ENCODE data around the gene KCNA3. TPM values are rescaled to one million over a fixed set of nuclear protein-coding genes. Genes with fewer than 3 reads are reported as not detected.

KCNA3 gene
- total and polyA plus RNA-seq, 2 of the 8 experiments (the other 6 are each of a cell fraction or from before 2014, with no cell fraction given): 0.95 to 1.1 TPM

DNA sequence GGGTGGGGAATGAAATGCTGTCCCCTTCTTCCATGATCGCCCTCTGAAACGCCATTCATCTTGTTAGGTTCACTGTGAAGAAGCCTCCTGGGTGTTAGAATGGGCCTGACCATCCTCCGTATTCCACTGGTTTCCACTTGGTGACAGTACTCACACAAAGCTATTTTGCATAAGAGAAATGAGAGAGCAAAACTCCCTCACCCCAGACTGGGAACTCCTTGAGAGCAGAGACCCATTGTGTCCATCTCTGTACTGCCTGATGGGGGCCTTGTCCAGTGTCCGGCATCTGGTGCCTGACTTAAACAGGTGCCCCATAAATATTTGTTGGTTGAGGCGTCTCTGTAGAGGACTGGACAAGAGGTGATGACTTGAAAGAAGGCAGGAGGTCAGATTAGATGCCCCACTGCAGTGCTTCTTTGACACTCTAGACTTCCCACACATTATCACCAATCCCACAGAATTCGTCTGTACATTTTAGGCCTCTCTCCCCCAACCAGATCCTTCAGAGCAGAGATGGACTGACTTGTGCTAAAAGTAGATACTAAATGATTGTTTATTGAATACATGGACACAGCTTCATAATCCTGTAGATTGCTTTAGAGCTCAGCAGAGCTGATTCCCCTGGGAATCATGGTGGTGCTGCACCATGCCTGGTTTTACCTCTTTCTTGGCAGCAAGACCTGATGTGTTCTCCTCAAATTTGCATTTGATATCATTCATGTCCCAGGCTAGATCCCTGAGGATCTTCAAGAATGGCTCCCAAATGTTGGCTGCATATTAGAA is 46.2 kb downstream of the KCNA3 start:
- Histone ChIP-seq H3K56ac (replicated peaks; ENCODE audit: insufficient read length, low read depth, low read length) (no peak overlapping the region), H2BK12ac (ENCODE audit: low read depth, low read length) (no peak overlapping the region), H3K79me1 (ENCODE audit: low read depth, low read length) (no peaks in the 10 kb centered on the region), H3K79me2 (ENCODE audit: control insufficient read depth in 1 of 2, insufficient read depth in 2 of 2, low read length in 2 of 2) (no peaks in the 10 kb centered on the region), H2BK120ac (replicated peaks; ENCODE audit: low read depth, low read length) (no peak overlapping the region), H3K4me3 (ENCODE audit: extremely low read depth in 1 of 4, insufficient read depth in 2 of 4, low read depth in 3 of 4, low read length in 4 of 4) (no peak overlapping the region), H3K9me3 (ENCODE audit: insufficient read depth in 2 of 2, low read depth in 1 of 2, low read length in 1 of 2) (no peaks in the 10 kb centered on the region), H3K36me3 (ENCODE audit: control insufficient read depth in 2 of 4, insufficient read depth in 4 of 4, low read length in 3 of 4) (no peaks in the 10 kb centered on the region), H4K20me1 (replicated peaks in 1 of 2; ENCODE audit: control insufficient read depth in 1 of 2, insufficient read depth in 2 of 2, low read length in 2 of 2) (no peaks in the 10 kb centered on the region), H3K23ac (ENCODE audit: insufficient read length) (no peak overlapping the region), H3K27ac (ENCODE audit: low read depth, low read length) (no peak overlapping the region), H4K8ac (ENCODE audit: extremely low read depth, insufficient read depth, low read length) (no peak overlapping the region), H3K4me2 (ENCODE audit: insufficient read depth in 1 of 2, low read depth in 2 of 2, low read length in 2 of 2) (no peak overlapping the region), H3K14ac (ENCODE audit: insufficient read length) (no peak overlapping the region), H3K18ac (ENCODE audit: extremely low read depth, low read length) (no peak overlapping the region), H4K5ac (ENCODE audit: insufficient read length, low read depth, low read length) (no peak overlapping the region), H2AFZ (ENCODE audit: low read length) (no peak overlapping the region), H2BK20ac (ENCODE audit: low read length) (no peak overlapping the region), H3K4ac (replicated peaks; ENCODE audit: insufficient read length, low read depth, low read length) (no peak overlapping the region), H2BK5ac (ENCODE audit: low read depth, low read length) (no peak overlapping the region), H3K27me3 (replicated peaks in 1 of 4; ENCODE audit: control insufficient read depth in 3 of 4, extremely low read depth in 1 of 4, insufficient read depth in 3 of 4, low read length in 3 of 4) (peaks cover 0 to 9% (median 0%) of the 10 kb centered on the region in 4 experiments; a peak in 2 of 7 replicates), H4K91ac (replicated peaks; ENCODE audit: insufficient read length, low read length) (no peak overlapping the region), H3K4me1 (replicated peaks in 1 of 4; ENCODE audit: control insufficient read depth in 3 of 4, insufficient read depth in 4 of 4, low read length in 3 of 4) (no peaks in the 10 kb centered on the region), H3K23me2 (ENCODE audit: low read depth, low read length) (no peaks in the 10 kb centered on the region), H2AK5ac (ENCODE audit: low read depth, low read length) (no peak overlapping the region), H3K9ac (replicated peaks in 1 of 4; ENCODE audit: extremely low read depth in 1 of 4, low read depth in 3 of 4, low read length in 3 of 4) (no peak overlapping the region), H2BK15ac (ENCODE audit: low read length) (no peak overlapping the region)
- ChIA-PET CTCF (ENCODE audit: partially characterized antibody) (interaction anchor here (0.8 to 5.0 kb wide), 7 partner anchors 10 to 156 kb away, joined by 3 to 72 read pairs (median 4); no protein-coding TSS in a partner anchor), POLR2A (ENCODE audit: partially characterized antibody) (interaction anchor here (0.6 kb wide), 1 partner anchor 1038 kb away, joined by 3 read pairs; no protein-coding TSS in a partner anchor)
- FAIRE-seq: no peak
- no peak for DNase-seq (ENCODE audit: low read depth in 1 of 2, low spot score in 2 of 2)
- TF ChIP-seq PHF8 (conservative IDR thresholded peaks at IDR 0.05; ENCODE audit: low read depth, low read length): no peak
- TF ChIP-seq BRCA1 (IDR thresholded peaks at IDR 0.05; ENCODE audit: low read depth, low read length): no peak
- no peak for TF ChIP-seq GABPA (IDR thresholded peaks at IDR 0.05; ENCODE audit: borderline replicate concordance, insufficient read depth, low read length)
- no peak for TF ChIP-seq RNF2 (IDR thresholded peaks at IDR 0.05; ENCODE audit: borderline replicate concordance, low read depth, low read length, missing control alignments, poor library complexity, severe bottlenecking)
- TF ChIP-seq, protein P1, sequence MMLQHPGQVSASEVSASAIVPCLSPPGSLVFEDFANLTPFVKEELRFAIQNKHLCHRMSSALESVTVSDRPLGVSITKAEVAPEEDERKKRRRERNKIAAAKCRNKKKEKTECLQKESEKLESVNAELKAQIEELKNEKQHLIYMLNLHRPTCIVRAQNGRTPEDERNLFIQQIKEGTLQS (IDR thresholded peaks at IDR 0.05; ENCODE audit: insufficient read depth, low read depth, low read length): no peak
- no peak for TF ChIP-seq SP4 (IDR thresholded peaks at IDR 0.05; ENCODE audit: low read length)
- TF ChIP-seq SIX5 (IDR thresholded peaks at IDR 0.05; ENCODE audit: low read depth, low read length): no peak
- no peak for TF ChIP-seq RBBP5 (IDR thresholded peaks at IDR 0.05; ENCODE audit: borderline replicate concordance, low read depth, low read length)
- no peak for TF ChIP-seq POLR2AphosphoS5 (IDR thresholded peaks at IDR 0.05; ENCODE audit: low read depth, low read length)
- WGBS, 2 experiments (ENCODE audit: extremely low coverage in 1 of 2, insufficient coverage in 1 of 2, insufficient read length in 1 of 2, insufficient replicate concordance in 2 of 2, low coverage in 1 of 2, low lambda C conversion rate in 2 of 2, missing lambda C conversion rate in 1 of 2): 77% methylated on average over 6 of the region's 6 CpGs; no CpG with 5 or more reads in 1 of the 2 experiments
